AG04449 (cell line): ENCODE results near the gene PRKD1.

Experiments used
- CTCF ChIA-PET: fragments of 350-600 bp; formaldehyde crosslinking; extraction: SDS; loops from one replicate; lab custom pipeline; 2021; ENCODE audit warnings: antibody characterized with exemption; lab: Yijun Ruan, JAX
- POLR2A ChIA-PET: fragments of 400-600, 350-600 bp; formaldehyde crosslinking; extraction: SDS; loops from one replicate; lab custom pipeline; 2020; ENCODE audit warnings: antibody characterized with exemption, inconsistent platforms; lab: Yijun Ruan, JAX
- DNase-seq: peaks from one replicate; pipeline ENCODE4 v3.0.0-alpha.2; 2010; ENCODE audit warnings: low read depth, low spot score
- H3K4me3 ChIP-seq: 2 replicates; pipeline ENCODE4 v1.5.1; 2011; ENCODE audit warnings: low read depth, mild to moderate bottlenecking, control low read depth, low read length
- TF ChIP-seq, protein P1 (sequence below): IDR thresholded peaks from one replicate; pipeline ENCODE4 v1.5.1; 2011; ENCODE audit warnings: mild to moderate bottlenecking, moderate library complexity, low read length, control low read depth, inconsistent platforms; ENCODE audit not compliant: insufficient read depth; ENCODE audit errors: missing control alignments

The PRKD1 gene

DNA sequence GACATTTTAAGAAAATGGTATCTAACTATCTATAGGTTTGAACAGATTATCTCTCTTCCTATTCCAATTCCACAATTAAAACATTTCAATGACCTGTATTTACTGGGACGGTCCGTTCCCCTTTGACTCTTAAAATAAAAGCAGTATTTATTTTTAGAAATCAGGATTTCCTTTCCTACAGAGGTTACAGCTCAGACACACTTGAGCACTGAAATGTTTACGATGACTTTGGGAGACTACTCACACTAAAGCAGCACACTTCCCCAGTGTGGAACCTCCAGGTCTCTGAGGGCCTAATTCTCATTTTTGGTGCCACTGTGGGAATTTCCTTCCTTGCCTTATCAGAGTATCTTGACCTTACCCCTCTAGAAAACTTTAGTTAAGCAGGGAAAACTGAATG lies 181.8 kb downstream of the PRKD1 start:
- ChIA-PET CTCF (no interaction called here), POLR2A (no interaction called here)
- H3K4me3 ChIP-seq = no peak overlapping the region
- no peak for DNase-seq
- TF ChIP-seq, protein P1, sequence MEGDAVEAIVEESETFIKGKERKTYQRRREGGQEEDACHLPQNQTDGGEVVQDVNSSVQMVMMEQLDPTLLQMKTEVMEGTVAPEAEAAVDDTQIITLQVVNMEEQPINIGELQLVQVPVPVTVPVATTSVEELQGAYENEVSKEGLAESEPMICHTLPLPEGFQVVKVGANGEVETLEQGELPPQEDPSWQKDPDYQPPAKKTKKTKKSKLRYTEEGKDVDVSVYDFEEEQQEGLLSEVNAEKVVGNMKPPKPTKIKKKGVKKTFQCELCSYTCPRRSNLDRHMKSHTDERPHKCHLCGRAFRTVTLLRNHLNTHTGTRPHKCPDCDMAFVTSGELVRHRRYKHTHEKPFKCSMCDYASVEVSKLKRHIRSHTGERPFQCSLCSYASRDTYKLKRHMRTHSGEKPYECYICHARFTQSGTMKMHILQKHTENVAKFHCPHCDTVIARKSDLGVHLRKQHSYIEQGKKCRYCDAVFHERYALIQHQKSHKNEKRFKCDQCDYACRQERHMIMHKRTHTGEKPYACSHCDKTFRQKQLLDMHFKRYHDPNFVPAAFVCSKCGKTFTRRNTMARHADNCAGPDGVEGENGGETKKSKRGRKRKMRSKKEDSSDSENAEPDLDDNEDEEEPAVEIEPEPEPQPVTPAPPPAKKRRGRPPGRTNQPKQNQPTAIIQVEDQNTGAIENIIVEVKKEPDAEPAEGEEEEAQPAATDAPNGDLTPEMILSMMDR = no peak

DNA sequence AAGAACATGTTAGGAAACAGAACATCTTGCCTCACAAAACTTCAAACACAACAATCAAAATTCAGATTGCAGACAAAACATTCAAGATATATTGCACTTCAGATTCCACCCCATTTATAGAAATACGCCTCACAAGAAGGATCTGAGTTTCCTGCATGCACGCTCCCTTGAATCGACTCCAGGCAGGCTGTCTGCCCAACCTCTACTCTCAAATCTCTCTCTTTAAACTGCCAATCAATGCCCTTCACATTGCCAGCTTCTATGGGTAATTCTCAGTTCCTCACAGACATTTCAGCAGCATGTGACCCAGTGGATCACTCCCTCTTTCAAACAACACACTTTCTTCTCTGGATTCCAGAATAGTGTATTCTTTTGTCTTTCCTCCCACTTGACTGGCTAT lies 184.1 kb downstream of the PRKD1 start:
- CTCF ChIA-PET = no interaction called here
- TF ChIP-seq, protein P1 = no peak
- POLR2A ChIA-PET = no interaction called here
- no peak for DNase-seq
- no peak overlapping the region for H3K4me3 ChIP-seq

DNA sequence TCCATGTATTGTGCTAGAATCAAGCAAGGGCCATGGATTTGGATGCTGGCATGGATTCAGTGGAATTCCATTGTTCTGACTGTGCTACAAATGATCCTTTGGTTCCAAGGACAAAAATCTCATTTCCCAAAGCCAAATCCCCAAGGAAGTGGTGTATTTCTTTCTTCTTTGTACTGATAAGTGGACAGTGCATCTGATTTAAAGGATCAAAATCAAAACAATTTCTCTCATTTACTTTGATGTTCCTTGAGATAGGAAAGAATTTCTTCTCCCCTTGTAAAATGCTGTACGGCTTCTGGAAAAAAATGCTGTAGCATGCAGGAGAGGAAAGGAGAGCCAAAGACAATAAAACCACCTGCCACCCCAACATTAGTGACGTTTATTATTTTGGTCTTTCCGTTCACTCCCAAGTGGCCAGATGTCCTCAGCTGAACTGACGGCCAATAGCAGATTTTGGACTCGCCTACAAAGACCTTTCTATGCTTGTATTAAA lies 185.7 kb downstream of the PRKD1 start:
- no peak overlapping the region for H3K4me3 ChIP-seq
- no peak for DNase-seq
- ChIA-PET POLR2A (no interaction called here), CTCF (no interaction called here)
- TF ChIP-seq, protein P1 = no peak

DNA sequence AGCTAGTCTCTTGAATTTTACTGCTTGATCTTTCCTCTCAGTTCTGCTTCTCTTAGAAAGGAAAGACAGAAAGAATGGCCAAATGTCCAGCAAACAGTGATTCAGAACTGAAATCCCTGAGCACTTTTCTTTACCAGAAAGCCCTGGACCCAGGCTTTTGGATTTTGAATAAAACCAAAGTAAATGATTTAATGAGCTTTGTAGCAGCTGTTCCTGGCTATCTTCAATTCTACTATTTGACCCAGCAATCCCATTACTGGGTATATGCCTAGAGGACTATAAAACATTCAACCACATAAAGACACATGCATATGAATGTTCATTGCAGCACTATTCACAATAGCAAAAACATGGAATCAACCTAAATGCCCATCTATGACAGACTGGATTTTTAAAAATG lies 187.2 kb downstream of the PRKD1 start:
- CTCF ChIA-PET = no interaction called here
- DNase-seq = no peak
- H3K4me3 ChIP-seq = no peak overlapping the region
- TF ChIP-seq, protein P1 = no peak
- POLR2A ChIA-PET = no interaction called here

GRCh38 chr14:29738950-29739349 lies 188.7 kb downstream of the PRKD1 start:
- POLR2A ChIA-PET = no interaction called here

DNA sequence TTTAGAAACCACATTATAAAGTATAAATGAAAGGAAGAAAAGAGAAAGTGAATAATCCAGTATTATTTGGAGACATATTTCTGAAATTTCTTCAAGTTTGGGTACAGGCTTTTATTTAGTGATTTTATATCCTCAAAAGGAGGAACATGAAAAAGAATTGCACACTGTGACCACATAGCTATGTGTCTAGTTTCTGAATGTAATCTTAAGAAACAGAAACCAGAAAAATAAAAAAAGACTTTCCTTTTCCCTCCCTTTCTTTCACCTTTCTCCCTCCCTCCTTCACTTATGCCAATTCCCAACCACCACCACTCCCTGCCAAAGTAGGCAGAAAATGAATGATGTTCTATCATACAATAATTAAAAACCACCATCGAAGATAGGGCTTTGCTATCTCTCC lies 189.6 kb downstream of the PRKD1 start:
- TF ChIP-seq, protein P1 = no peak
- ChIA-PET POLR2A (no interaction called here), CTCF (no interaction called here)
- H3K4me3 ChIP-seq = no peak overlapping the region
- no peak for DNase-seq

More at GRCh38 chr14:29738950-29739349, 188.7 kb downstream of the PRKD1 start:
- no peak overlapping the region for H3K4me3 ChIP-seq
- TF ChIP-seq, protein P1 = no peak
- CTCF ChIA-PET = no interaction called here
- no peak for DNase-seq
